SK-MEL-5 (cell line): ENCODE results near the gene TGFB3. TPM values are rescaled to one million over a fixed set of nuclear protein-coding genes. Genes with fewer than 3 reads are reported as not detected.
"Not testable (repeated sequence)": the region's sequence is repeated elsewhere in the genome, so short reads cannot be mapped to it uniquely, and the experiment has no call there.

Experiments used
- DNase-seq: peaks from one replicate; pipeline ENCODE4 v3.0.0-alpha.2; 2016; ENCODE audit warnings: low read depth, low spot score
- in situ Hi-C: cut with HindIII; loops from 2 replicates; pipeline ENCODE4 v1.10.0; 2016; ENCODE audit warnings: low sequenced_read_pairs, high pct_unique_total_duplicates, low pct_unique_long_range_greater_than_20kb
- total RNA-seq: library from RNA; depleted of rRNA; stranded (reverse); fragments of >200 nt; shearing (Covaris generic); gene quantifications from 2 replicates; pipeline ENCODE4 v1.2.3, GENCODE V29; 2014; rRNA removed

Gene TGFB3
- total RNA-seq, 1 experiment from 2014 or later, result 4.4 TPM

GRCh38 chr14:75928690-75929181, 53.1 kb downstream of the TGFB3 start:
- peak; percentile 43 for DNase-seq
- in situ Hi-C loops, result no loop called here

GRCh38 chr14:75927564-75928087, 54.2 kb downstream of the TGFB3 start:
- DNase-seq, result no peak
- in situ Hi-C loops, result no loop called here

- in situ Hi-C loops, result no loop called here
Observed at GRCh38 chr14:75926431-75927115, 55.2 kb downstream of the TGFB3 start.

GRCh38 chr14:75925141-75925840, 56.5 kb downstream of the TGFB3 start:
- in situ Hi-C loops, DNase-seq: not testable (repeated sequence)

More at GRCh38 chr14:75926431-75927115, 55.2 kb downstream of the TGFB3 start:
- no peak for DNase-seq

- in situ Hi-C loops, DNase-seq: not testable (repeated sequence)
Observed at GRCh38 chr14:75920421-75920820, 61.4 kb downstream of the TGFB3 start.

- in situ Hi-C loops, result no loop called here
- DNase-seq, result no peak
Observed at GRCh38 chr14:75917946-75918335, 63.9 kb downstream of the TGFB3 start.

- in situ Hi-C loops, result no loop called here
- no peak for DNase-seq
Observed at GRCh38 chr14:75917322-75917945, 64.4 kb downstream of the TGFB3 start.

GRCh38 chr14:75915045-75915444, 66.8 kb downstream of the TGFB3 start:
- no peak for DNase-seq
- in situ Hi-C loops, result no loop called here

GRCh38 chr14:75913183-75913582, 68.6 kb downstream of the TGFB3 start:
- in situ Hi-C loops, result no loop called here
- DNase-seq, result no peak

- DNase-seq, result no peak
- in situ Hi-C loops, result no loop called here
Observed at GRCh38 chr14:75911883-75912282, 69.9 kb downstream of the TGFB3 start.

GRCh38 chr14:75910048-75910447, 71.7 kb downstream of the TGFB3 start:
- DNase-seq, result peak; percentile 59
- in situ Hi-C loops, result no loop called here

GRCh38 chr14:75909630-75910029, 72.2 kb downstream of the TGFB3 start:
- no peak for DNase-seq
- in situ Hi-C loops, result no loop called here

Other genes with a start within 250 kb of the TGFB3 start
- gene IFT43, start 3.8 kb upstream of the TGFB3 start, total RNA-seq, result 27.3 and 28.7 TPM in 2 replicates
- gene GPATCH2L, start 169.9 kb upstream of the TGFB3 start, total RNA-seq, result 23.8 and 27.2 TPM in 2 replicates